A673 (cell line): Measurements from ENCODE around the gene CXADR. TPM values are rescaled to one million over a fixed set of nuclear protein-coding genes. Genes with fewer than 3 reads are reported as not detected.

Experiments used
- BruUV-seq: library from RNA; stranded (reverse); fragments of 400-500 nt; replicated peaks from 2 replicates; lab custom pipeline; 2021; lab: Mats Ljungman, UMichigan
- CTCF ChIA-PET: fragments of 300-600 bp; sonication (Branson Sonifier 250); formaldehyde crosslinking; loops from one replicate; lab custom pipeline; 2022; ENCODE audit warnings: antibody characterized with exemption; lab: Charles Lee
- POLR2A ChIA-PET: fragments of 300-600 bp; sonication (Branson Sonifier 250); formaldehyde crosslinking; loops from one replicate; lab custom pipeline; 2022; ENCODE audit warnings: antibody characterized with exemption; ENCODE audit not compliant: low non-redundant PET; lab: Charles Lee
- DNase-seq: peaks from one replicate; pipeline ENCODE4 v3.0.0-alpha.2; 2015; ENCODE audit warnings: low spot score
- H3K27ac ChIP-seq: fragments of 200-600 bp; sonication (generic); 2 replicates; pipeline ENCODE4 v1.5.1; 2016; ENCODE audit warnings: mixed run types, low read depth, mild to moderate bottlenecking, mixed read lengths, antibody characterized with exemption, low read length; ENCODE audit not compliant: poor library complexity, severe bottlenecking
- H3K27me3 ChIP-seq: fragments of 200-600 bp; sonication (generic); replicated peaks from 2 replicates; pipeline ENCODE4 v1.6.1; 2017; ENCODE audit warnings: mixed run types, low read depth, mild to moderate bottlenecking, mixed read lengths, antibody characterized with exemption, low read length; ENCODE audit not compliant: insufficient read depth, poor library complexity
- H3K36me3 ChIP-seq: fragments of 200-600 bp; sonication (generic); 2 replicates; pipeline ENCODE4 v1.6.1; 2016; ENCODE audit warnings: mixed run types, mild to moderate bottlenecking, mixed read lengths, antibody characterized with exemption, low read length; ENCODE audit not compliant: insufficient read depth, poor library complexity, severe bottlenecking
- H3K4me1 ChIP-seq: fragments of 200-600 bp; sonication (generic); 2 replicates; pipeline ENCODE4 v1.6.1; 2017; ENCODE audit warnings: mixed run types, mild to moderate bottlenecking, mixed read lengths, antibody characterized with exemption, low read length; ENCODE audit not compliant: insufficient read depth, poor library complexity, severe bottlenecking
- H3K4me3 ChIP-seq: fragments of 200-600 bp; sonication (generic); 2 replicates; pipeline ENCODE4 v1.5.1; 2016; ENCODE audit warnings: low read depth, mixed run types, mild to moderate bottlenecking, mixed read lengths, low read length; ENCODE audit not compliant: poor library complexity, severe bottlenecking
- H3K9me3 ChIP-seq: fragments of 200-600 bp; sonication (generic); 2 replicates; pipeline ENCODE4 v1.6.1; 2016; ENCODE audit warnings: mixed run types, low read depth, mild to moderate bottlenecking, mixed read lengths, antibody characterized with exemption, low read length; ENCODE audit not compliant: poor library complexity, severe bottlenecking
- CTCF ChIP-seq: fragments of 300-800, 200-600 bp; sonication (generic); conservative IDR thresholded peaks from 2 replicates; pipeline ENCODE4 v1.5.1; 2017; ENCODE audit warnings: low read depth, mild to moderate bottlenecking, antibody characterized with exemption, low read length, moderate library complexity, mixed read lengths
- EZH2 ChIP-seq: fragments of 200-600 bp; sonication (generic); IDR thresholded peaks from 2 replicates; pipeline ENCODE4 v1.6.1; 2017; ENCODE audit warnings: borderline replicate concordance, low read depth, mild to moderate bottlenecking, mixed read lengths, antibody characterized with exemption, low read length; ENCODE audit not compliant: poor library complexity, severe bottlenecking
- intact Hi-C: fragments of 100-400 bp; cut with micrococcal nuclease; formaldehyde crosslinking; loops from one replicate; pipeline ENCODE4 v1.10.0; 2022; ENCODE audit not compliant: unreplicated experiment
- total RNA-seq: library from RNA; stranded (reverse); gene quantifications from 2 replicates; pipeline ENCODE4 v1.2.3, GENCODE V29; 2021

Gene CXADR
- total RNA-seq, 1 experiment from 2014 or later: 17.7 TPM

- Histone ChIP-seq H3K9me3 (no peaks in the 10 kb centered on the region), H3K27me3 (no peaks in the 10 kb centered on the region), H3K36me3 (no peaks in the 10 kb centered on the region), H3K27ac (no peak overlapping the region), H3K4me1 (no peaks in the 10 kb centered on the region), H3K4me3 (no peak overlapping the region)
- BruUV-seq: no TSS peak
- TF ChIP-seq EZH2 (no peak), CTCF (no peak)
- no peak for DNase-seq
- CTCF ChIA-PET: no interaction called here
- POLR2A ChIA-PET: no interaction called here
- intact Hi-C loops: no loop called here
Measured at GRCh38 chr21:17491716-17492414, 21.0 kb upstream of the CXADR start.

- Histone ChIP-seq H3K36me3 (no peaks in the 10 kb centered on the region), H3K4me3 (no peak overlapping the region), H3K9me3 (no peaks in the 10 kb centered on the region), H3K27ac (no peak overlapping the region), H3K4me1 (no peaks in the 10 kb centered on the region), H3K27me3 (no peaks in the 10 kb centered on the region)
- BruUV-seq: no TSS peak
- TF ChIP-seq EZH2: no peak
- no peak for TF ChIP-seq CTCF
- CTCF ChIA-PET: no interaction called here
- no peak for DNase-seq
- intact Hi-C loops: no loop called here
- POLR2A ChIA-PET: no interaction called here
Measured at GRCh38 chr21:17492415-17493168, 20.3 kb upstream of the CXADR start.

- Histone ChIP-seq H3K36me3 (no peaks in the 10 kb centered on the region), H3K27ac (no peak overlapping the region), H3K4me1 (no peaks in the 10 kb centered on the region), H3K4me3 (no peak overlapping the region), H3K27me3 (no peaks in the 10 kb centered on the region), H3K9me3 (no peaks in the 10 kb centered on the region)
- no peak for DNase-seq
- ChIA-PET POLR2A (no interaction called here), CTCF (no interaction called here)
- BruUV-seq: no TSS peak
- TF ChIP-seq CTCF (no peak), EZH2 (no peak)
- intact Hi-C loops: no loop called here
Measured at GRCh38 chr21:17494051-17494450, 18.8 kb upstream of the CXADR start.
